Neural crest cell (in vitro differentiated cells): ENCODE data around the gene MARCHF6. TPM values are rescaled to one million over a fixed set of nuclear protein-coding genes. Genes with fewer than 3 reads are reported as not detected.
A peak's percentile ranks its signal among the peaks of the same experiment; 100 is the strongest.

Source experiments
- DNase-seq: peaks from one replicate; pipeline ENCODE4 v3.0.0; 2021; ENCODE audit warnings: low read depth, mixed read lengths, low spot score
- H3K27ac Mint-ChIP-seq: one replicate; pipeline ENCODE4 v1.8.0; 2021; ENCODE audit warnings: mild to moderate bottlenecking, mixed read lengths; ENCODE audit not compliant: unreplicated experiment
- H3K27me3 Mint-ChIP-seq: 2 replicates; pipeline ENCODE4 v1.8.0; 2021; ENCODE audit warnings: low read depth, mild to moderate bottlenecking, mixed read lengths
- H3K36me3 Mint-ChIP-seq: 2 replicates; pipeline ENCODE4 v1.8.0; 2021; ENCODE audit warnings: low read depth, mild to moderate bottlenecking, mixed read lengths
- H3K4me1 Mint-ChIP-seq: 2 replicates; pipeline ENCODE4 v1.8.0; 2021; ENCODE audit warnings: mixed read lengths
- H3K4me3 Mint-ChIP-seq: one replicate; pipeline ENCODE4 v1.8.0; 2021; ENCODE audit warnings: mild to moderate bottlenecking, mixed read lengths
- H3K9me3 Mint-ChIP-seq: 2 replicates; pipeline ENCODE4 v1.8.0; 2021; ENCODE audit warnings: mixed read lengths
- total RNA-seq: library from RNA; stranded (reverse); gene quantifications from 2 replicates; pipeline ENCODE4 v1.2.1, GENCODE V29; 2021
- TF ChIP-seq, protein P1 (sequence below): fragments of 200-600 bp; sonication (generic); conservative IDR thresholded peaks from 2 replicates; pipeline ENCODE4 v1.5.0; 2021; ENCODE audit warnings: antibody characterized with exemption, mild to moderate bottlenecking

Gene MARCHF6
- total RNA-seq, 1 donor from 2014 or later = 202 TPM

DNA sequence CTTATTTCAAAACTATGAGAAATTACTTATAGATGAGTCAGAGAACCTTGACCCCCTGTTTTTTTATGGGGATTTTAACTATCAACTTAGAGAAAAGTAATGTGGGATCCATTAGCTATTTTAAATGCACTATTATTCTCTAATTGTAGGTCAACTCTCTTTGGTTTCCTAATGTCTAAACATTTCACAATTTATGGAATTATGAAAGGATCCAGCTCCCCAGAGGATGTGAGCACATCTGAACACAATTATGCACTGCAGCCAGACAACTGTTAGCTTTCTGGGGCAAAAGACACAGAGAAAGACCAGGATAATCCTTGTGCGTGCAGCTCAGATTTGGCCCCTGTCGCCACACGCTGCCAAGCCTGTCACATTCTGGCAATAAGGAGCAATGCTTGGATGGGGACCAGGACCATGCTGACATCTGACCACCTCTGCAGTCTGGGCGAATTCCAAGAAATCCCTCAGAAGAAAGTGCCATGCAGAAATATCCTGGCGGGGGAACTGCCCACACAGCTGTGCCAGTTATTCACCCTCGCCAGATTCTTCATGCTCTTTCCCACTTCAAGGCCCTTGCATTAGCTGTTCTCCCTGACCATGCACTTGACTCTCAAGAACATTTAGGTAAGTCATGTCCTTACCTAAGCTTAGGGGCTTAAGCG is 23.5 kb upstream of the MARCHF6 start:
- TF ChIP-seq, protein P1, sequence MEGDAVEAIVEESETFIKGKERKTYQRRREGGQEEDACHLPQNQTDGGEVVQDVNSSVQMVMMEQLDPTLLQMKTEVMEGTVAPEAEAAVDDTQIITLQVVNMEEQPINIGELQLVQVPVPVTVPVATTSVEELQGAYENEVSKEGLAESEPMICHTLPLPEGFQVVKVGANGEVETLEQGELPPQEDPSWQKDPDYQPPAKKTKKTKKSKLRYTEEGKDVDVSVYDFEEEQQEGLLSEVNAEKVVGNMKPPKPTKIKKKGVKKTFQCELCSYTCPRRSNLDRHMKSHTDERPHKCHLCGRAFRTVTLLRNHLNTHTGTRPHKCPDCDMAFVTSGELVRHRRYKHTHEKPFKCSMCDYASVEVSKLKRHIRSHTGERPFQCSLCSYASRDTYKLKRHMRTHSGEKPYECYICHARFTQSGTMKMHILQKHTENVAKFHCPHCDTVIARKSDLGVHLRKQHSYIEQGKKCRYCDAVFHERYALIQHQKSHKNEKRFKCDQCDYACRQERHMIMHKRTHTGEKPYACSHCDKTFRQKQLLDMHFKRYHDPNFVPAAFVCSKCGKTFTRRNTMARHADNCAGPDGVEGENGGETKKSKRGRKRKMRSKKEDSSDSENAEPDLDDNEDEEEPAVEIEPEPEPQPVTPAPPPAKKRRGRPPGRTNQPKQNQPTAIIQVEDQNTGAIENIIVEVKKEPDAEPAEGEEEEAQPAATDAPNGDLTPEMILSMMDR = no peak
- no peak for DNase-seq
- peaks cover 54% of the 10 kb centered on the region for H3K27me3 Mint-ChIP-seq
- no peaks in the 10 kb centered on the region for H3K36me3 Mint-ChIP-seq
- peak overlapping the region; percentile 35 for H3K4me3 Mint-ChIP-seq
- no peaks in the 10 kb centered on the region for H3K9me3 Mint-ChIP-seq
- no peak overlapping the region for H3K27ac Mint-ChIP-seq
- H3K4me1 Mint-ChIP-seq = peaks cover 3% of the 10 kb centered on the region

DNA sequence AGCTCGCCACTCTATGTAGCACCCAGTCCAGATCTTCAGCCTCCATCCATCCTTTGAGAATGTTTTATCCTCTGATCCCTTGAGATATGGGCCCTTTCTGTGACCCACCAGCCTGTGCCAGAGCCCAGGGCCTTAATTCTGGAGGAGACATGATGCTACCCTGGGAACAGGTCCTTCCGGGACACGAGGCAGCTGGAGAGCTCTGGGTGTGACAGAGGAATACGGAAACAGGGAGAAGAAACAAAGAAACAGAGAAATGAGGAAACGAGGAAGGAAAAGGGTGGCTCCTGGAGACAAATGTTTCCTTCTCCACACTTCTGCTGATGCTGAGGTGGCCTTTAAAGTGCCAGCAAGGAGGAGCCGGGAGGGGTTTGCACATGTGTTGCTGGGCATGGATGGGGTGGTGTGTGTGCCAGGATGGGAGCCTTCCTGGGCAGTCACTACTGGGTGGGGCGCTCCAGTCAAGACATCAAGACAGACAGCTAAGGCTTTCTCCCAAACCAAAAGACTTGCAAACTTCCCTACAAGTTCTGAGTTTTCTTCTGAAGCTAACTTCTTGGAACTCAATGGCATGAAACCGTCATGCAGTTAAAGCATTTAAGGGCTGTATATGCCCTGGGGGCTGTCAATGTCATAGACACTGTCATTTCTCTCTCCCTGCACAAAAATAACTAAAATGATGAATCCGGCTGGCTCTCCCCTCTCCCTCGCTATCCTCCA is 22.8 kb upstream of the MARCHF6 start:
- Mint-ChIP-seq H3K27me3 (peaks cover 55% of the 10 kb centered on the region), H3K9me3 (no peaks in the 10 kb centered on the region)

DNA sequence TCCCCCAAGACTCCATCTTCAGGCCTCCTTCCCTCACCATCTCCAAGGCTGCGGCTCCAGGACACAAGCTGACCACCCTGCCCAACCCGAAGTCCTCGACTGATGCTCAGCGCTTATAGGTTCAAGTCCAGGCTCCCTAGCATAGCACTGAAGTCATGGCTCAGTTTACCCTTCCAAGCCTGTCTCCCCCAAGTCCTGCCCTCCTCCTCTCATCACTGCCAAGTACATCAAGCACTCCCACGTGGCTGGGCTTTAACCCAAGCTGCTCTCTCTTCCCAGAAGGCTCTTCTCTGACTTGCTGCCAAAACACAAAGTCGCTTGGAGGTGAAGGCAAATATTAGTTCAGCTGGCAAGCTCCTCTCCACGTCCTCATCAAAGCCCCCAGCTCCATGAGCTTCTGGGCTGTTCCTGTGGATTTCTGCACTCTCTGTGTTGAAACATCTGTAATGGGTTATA is 22.1 kb upstream of the MARCHF6 start:
- H3K27ac Mint-ChIP-seq = no peak overlapping the region

More for the DNA sequence above, 22.8 kb upstream of the MARCHF6 start:
- TF ChIP-seq, protein P1 = no peak
- Mint-ChIP-seq H3K36me3 (no peaks in the 10 kb centered on the region), H3K4me1 (peaks cover 5% of the 10 kb centered on the region), H3K27ac (no peak overlapping the region), H3K4me3 (peak overlapping the region; percentile 35)
- DNase-seq = no peak

DNA sequence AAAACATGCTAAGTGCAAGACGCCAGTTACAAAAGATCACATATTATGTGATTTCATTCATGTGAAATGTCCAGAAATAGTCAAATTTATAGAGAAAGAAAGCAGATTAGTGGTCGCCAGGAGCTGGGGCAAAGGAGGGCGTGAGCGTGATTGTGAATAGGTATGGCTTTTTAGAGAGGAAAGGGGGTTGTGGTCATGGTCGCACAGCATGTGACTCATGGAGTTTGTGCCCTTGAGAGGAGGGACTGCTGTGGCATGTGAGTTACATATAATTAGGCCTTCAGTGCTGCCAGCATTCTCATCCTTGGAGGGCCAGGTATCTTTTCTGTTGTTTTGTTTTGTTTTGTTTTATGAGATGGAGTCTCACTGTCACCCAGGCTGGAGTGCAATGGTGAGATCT is 21.2 kb upstream of the MARCHF6 start:
- H3K36me3 Mint-ChIP-seq = no peaks in the 10 kb centered on the region
- peak overlapping the region; percentile 44 for H3K4me3 Mint-ChIP-seq
- H3K27me3 Mint-ChIP-seq = peaks cover 58% of the 10 kb centered on the region
- peaks cover 9% of the 10 kb centered on the region for H3K4me1 Mint-ChIP-seq
- no peak for DNase-seq
- no peak overlapping the region for H3K27ac Mint-ChIP-seq
- TF ChIP-seq, protein P1 = no peak
- H3K9me3 Mint-ChIP-seq = no peaks in the 10 kb centered on the region

More for the DNA sequence above, 22.1 kb upstream of the MARCHF6 start:
- Mint-ChIP-seq H3K27me3 (peaks cover 58% of the 10 kb centered on the region), H3K36me3 (no peaks in the 10 kb centered on the region), H3K4me3 (no peak overlapping the region), H3K9me3 (no peaks in the 10 kb centered on the region), H3K4me1 (peaks cover 9% of the 10 kb centered on the region)
- no peak for DNase-seq
- TF ChIP-seq, protein P1 = no peak

DNA sequence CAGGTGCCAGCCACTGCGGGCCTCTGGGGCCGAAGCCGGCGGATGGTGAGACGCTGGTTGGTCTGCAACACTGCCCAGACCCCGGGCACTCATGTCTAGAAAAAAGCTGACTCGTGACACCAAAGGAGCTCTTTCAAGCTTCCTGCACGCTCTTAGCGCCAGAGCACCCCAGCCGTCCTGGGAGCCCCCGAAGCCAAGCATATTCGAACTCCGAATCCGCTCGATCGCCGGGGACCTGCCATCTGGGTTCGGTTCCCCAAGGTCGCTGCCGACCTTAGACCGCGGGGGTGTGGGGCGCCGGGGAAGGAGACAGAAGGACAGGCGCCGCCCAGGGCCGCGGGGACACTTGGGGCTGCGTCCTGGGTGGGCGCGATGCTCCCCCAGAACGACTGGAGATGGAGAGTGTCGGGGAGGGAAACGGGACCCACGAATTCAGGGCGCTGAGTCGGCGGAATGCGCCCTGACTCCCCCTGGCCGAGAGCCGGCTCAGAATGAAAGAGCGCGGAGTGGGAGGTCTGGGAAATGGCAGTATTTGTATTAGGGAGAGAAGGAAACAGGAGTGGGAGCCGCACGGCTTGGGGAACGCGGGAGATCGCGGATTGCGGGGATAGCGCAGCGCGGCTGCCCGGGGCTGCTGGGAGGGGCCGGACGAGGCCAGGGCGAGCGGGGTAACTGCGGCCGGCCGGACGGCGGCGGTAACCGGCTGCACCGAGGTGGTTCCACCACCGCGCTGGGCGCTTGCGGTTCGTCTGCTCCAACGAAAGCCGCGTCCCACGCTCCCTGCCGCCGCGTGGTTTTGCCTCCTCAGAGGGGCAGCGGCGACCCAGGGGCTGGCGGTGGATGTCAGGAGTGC is 20.1 kb upstream of the MARCHF6 start:
- TF ChIP-seq, protein P1 = peak; percentile 44
- Mint-ChIP-seq H3K27me3 (peaks cover 58% of the 10 kb centered on the region), H3K4me1 (peaks cover 15% of the 10 kb centered on the region), H3K4me3 (peak overlapping the region; percentile 86), H3K9me3 (no peaks in the 10 kb centered on the region), H3K27ac (no peak overlapping the region), H3K36me3 (no peaks in the 10 kb centered on the region)
- peak; percentile 29 for DNase-seq
